ENCODE measurements around the gene PDCD10. TPM values are rescaled to one million over a fixed set of nuclear protein-coding genes. Genes with fewer than 3 reads are reported as not detected.

The PDCD10 gene
- total RNA-seq, 1 donor from 2014 or later = 79.7 TPM

GRCh38 chr3:167728632-167729323, 5.9 kb downstream of the PDCD10 start:
- no peak for DNase-seq (ENCODE audit: low read depth)
- no peak for TF ChIP-seq CTCF (conservative IDR thresholded peaks at IDR 0.05; ENCODE audit: low read depth, low read length)
- H3K4me3 ChIP-seq (ENCODE audit: low read depth, low read length) = no peak overlapping the region

GRCh38 chr3:167728176-167728575, 6.5 kb downstream of the PDCD10 start:
- DNase-seq (ENCODE audit: low read depth) = no peak
- no peak for TF ChIP-seq CTCF (conservative IDR thresholded peaks at IDR 0.05; ENCODE audit: low read depth, low read length)
- H3K4me3 ChIP-seq (ENCODE audit: low read depth, low read length) = no peak overlapping the region

GRCh38 chr3:167723872-167724271, 10.8 kb downstream of the PDCD10 start:
- DNase-seq (ENCODE audit: low read depth) = no peak
- no peak for TF ChIP-seq CTCF (conservative IDR thresholded peaks at IDR 0.05; ENCODE audit: low read depth, low read length)
- H3K4me3 ChIP-seq (ENCODE audit: low read depth, low read length) = no peak overlapping the region

- no peak for DNase-seq (ENCODE audit: low read depth)
- H3K4me3 ChIP-seq (ENCODE audit: low read depth, low read length) = no peak overlapping the region
- no peak for TF ChIP-seq CTCF (conservative IDR thresholded peaks at IDR 0.05; ENCODE audit: low read depth, low read length)
Measured at GRCh38 chr3:167723025-167723512, 11.6 kb downstream of the PDCD10 start.

GRCh38 chr3:167718582-167718981, 16.1 kb downstream of the PDCD10 start:
- H3K4me3 ChIP-seq (ENCODE audit: low read depth, low read length) = no peak overlapping the region
- TF ChIP-seq CTCF (conservative IDR thresholded peaks at IDR 0.05; ENCODE audit: low read depth, low read length) = no peak
- no peak for DNase-seq (ENCODE audit: low read depth)

- no peak for DNase-seq (ENCODE audit: low read depth)
- H3K4me3 ChIP-seq (ENCODE audit: low read depth, low read length) = no peak overlapping the region
- no peak for TF ChIP-seq CTCF (conservative IDR thresholded peaks at IDR 0.05; ENCODE audit: low read depth, low read length)
Measured at GRCh38 chr3:167716920-167717319, 17.8 kb downstream of the PDCD10 start.

- no peak for TF ChIP-seq CTCF (conservative IDR thresholded peaks at IDR 0.05; ENCODE audit: low read depth, low read length)
- DNase-seq (ENCODE audit: low read depth) = no peak
- H3K4me3 ChIP-seq (ENCODE audit: low read depth, low read length) = no peak overlapping the region
Measured at GRCh38 chr3:167714871-167715270, 19.8 kb downstream of the PDCD10 start.

Data from epithelial cell of proximal tubule (primary cell).